GM19023 (cell line): Measurements from ENCODE around the gene MBD2.
"Not testable (repeated sequence)": the region's sequence is repeated elsewhere in the genome, so short reads cannot be mapped to it uniquely, and the experiment has no call there.

ENCODE experiments used
- ATAC-seq: cut with Tn5 transposase; IDR thresholded peaks from one replicate; pipeline ENCODE4 v1.9.1; 2021; ENCODE audit warnings: mild to moderate bottlenecking, moderate library complexity; ENCODE audit not compliant: unreplicated experiment

The MBD2 gene

DNA sequence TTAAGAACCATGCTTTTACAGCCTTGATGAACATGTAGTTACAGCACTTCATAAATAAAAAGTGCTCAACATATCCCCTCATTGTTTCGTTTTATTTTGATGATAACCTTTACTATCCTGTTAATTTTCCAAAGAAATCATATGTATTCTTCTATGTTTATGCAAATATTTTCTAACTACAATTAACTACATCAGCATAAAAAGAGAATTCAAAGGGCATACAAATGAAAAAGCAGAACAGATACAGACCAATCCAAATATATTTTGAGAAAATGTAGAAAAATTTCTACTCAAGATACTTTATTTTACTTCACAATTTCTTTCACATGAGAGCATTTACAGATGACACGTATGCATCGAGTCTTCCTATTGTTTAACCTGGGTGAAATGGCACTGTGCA, 69.1 kb downstream of the MBD2 start:
- no peak for ATAC-seq

DNA sequence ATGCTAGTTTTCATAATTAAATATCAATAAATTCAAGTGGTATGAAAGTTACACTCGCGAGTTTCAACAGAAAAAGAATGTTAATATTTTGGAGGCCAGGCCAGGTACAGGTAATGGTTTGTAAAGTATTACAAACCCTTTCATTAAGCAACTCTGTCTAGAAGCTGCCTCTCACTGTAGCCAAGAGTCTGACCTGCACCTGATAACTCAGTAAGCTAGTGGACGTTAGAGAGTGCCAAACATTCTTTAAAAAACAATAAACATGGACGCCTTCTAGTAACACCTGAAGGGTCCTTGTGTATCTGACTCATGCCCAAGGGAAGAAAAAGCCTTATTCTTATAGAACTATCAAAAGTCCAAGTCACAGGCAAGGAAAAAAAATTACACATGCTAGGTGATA, 70.2 kb downstream of the MBD2 start:
- ATAC-seq, result no peak

DNA sequence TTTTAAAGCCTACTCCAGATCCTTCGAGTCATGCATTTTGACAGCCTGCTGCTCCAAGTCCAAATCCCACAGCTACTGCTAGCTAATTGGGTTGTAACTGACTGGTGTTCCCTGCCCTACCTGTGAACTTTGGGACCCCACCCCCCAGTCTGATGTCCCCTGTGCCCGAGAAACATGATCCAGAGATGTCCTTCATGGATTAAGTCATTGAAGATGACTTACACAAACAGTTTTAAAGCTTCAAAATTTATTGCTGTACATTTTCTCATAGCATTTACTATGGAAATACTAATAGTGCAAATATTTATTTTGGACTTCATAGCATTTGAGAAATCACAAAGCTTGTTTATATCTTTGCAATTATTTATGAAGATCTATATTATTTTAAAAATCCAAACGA, 73.1 kb downstream of the MBD2 start:
- no peak for ATAC-seq

DNA sequence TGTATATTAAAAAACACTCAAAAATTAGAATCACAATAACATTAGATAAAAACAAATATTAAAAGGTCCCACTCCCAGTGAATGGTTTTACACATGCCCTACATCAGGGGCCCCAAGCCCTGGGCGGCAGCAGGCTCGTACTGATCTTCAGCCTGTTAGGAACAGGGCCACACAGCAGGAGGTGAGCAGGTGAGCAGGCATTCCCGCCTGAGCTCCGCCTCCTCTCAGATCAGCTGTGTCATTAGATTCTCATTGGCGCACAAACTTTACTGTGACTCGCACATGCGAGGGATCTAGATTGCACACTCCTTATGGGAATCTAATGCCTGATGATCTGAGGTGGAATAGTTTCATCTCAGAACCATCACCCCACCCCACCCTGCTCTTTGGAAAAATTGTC, 74.2 kb downstream of the MBD2 start:
- no peak for ATAC-seq

DNA sequence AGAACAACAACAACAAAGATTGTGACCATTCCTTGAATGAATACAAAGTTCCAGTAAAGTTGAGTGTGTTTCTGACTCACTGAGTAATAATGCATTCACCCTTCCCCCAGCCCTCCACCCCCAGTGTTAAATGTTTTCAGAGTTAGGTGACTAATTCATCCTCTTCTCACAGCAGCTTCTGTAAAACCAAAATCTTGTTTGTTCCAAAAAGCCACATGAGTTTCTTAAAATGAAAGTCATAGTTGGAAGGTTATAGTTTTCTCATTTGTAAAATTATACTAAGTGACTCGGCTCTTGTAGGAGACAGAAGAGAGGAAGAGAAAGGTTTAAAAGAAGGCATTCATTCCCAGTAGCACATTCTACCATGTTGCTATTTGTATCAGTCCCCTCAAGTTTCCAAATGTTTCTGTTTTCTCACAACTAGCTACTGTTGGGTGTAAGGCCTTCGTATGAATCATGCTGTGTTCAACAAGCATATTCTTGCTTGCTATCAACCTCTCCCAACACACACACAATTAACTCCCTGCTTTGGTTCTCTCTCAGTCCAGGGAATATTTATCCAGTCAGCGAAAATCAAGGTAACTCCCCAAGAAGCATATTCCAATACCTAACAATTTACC, 75.3 kb downstream of the MBD2 start:
- ATAC-seq, result peak; percentile 45

DNA sequence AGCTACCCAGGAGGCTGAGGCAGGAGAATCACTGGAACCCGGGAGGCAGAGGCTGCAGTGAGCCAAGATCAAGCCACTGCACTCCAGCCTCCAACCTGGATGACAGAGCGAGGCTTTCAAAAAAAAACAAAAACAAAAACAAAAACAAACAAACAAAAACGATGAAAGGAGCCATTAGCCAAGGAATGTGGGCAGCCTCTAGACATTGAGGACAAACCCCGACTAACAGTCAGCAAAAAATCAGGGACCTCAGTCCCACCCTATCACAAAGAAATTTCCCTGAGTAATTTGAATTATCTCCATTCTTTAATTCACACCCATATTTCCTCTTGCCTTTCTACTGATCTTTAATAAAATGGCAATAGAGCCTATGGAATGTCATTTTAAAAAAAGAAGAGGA, 75.8 kb downstream of the MBD2 start:
- ATAC-seq, result no peak

DNA sequence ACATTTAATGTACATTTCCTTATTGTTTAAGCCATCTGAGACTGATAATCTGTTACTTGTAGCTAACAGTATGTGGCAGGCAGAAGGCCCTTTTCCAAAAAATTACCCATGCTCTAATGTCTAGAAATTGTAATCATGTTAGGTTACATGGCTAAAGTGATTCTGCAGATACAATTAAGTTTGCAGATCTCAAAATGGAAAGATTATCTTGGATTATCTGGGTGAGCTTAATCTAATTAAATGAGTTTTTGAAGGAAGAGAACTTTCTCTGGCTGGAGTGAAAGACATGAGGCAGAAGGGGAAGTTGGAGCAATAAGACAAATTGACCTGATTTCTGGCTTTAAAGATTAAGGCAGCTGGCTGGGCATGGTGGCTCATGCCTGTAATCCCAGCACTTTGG, 76.3 kb downstream of the MBD2 start:
- ATAC-seq, result no peak

DNA sequence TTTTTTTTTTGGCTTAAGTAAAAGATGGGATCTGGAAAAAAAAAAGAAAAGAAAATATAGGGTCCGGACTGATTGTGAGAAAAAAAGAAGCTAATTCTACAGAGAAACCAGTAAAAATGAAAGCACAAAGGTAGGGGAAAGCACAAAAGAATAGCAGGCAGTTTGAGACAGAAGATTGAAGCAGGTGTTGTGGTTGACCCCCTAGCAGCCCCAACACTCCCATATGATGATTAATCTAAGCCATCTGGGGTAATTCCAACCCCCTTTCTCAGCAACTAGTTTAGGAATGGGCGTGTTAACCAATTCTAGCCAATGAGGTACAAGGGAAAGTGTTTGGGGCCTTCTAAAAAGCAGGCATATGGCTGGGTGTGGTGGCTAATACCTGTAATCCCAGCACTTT, 77.0 kb downstream of the MBD2 start:
- ATAC-seq, result peak; percentile 86

DNA sequence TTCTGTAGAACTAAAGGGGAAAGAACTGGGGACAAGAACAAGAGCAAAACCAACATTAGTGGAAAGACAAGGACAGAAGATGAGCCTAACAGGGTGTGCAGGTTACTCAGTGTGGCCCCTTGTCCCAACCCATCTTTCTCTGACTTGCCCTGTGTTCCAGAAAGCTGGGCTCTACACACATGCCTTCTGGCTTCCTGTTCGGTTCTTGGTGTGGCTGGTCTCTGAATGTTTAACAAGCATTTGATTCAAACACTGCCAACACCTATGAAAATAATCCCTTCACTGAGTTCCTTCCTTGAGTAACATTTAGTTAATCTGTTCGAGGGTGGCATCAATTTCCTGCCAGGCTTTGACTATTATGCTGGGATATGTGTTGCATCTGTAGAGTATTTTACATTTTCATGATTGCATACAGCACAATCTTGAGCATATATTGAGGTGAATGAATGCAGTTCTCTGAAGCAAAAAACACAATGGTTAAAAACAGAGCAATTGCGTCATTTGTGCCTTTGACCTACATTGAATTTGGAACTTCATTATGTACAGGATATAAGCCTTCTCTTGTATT, 83.3 kb downstream of the MBD2 start:
- ATAC-seq, result no peak

DNA sequence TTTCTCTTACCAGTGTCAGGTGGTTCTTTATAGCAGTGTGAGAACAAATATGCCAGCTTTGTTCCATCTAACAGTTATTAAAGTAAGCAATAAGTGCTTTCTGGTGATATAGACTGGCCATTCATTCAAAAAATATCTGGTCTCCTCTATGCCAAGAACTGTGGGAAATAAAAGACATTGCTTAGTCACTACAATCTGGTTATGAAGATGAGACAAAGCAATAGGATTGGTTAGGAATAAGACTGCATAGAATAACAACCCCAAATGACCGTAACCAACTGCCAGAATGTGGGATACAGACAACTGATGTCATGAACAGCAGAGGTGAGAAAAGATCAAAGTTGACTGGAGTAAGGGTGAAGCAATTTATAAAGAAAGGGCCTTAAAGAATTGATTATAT, 83.8 kb downstream of the MBD2 start:
- no peak for ATAC-seq

DNA sequence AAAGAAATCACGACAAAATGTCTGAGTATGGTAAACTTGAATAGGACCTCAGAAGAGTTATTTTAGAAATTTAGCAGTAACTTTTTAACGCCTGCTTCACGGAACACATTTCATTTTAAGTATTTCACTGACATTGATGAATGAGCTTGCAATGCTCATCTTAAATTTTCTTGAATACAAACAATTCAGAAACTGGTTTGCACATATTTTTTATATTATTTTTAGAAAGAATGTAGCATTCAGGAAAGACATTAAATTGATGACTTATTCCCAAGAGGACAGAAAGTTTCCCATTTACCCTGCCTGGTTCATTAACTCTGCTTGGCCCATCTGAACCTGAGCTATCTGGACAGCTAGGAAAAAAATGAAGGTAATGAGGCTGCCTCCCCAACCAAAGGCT, 89.3 kb downstream of the MBD2 start:
- ATAC-seq, result no peak

DNA sequence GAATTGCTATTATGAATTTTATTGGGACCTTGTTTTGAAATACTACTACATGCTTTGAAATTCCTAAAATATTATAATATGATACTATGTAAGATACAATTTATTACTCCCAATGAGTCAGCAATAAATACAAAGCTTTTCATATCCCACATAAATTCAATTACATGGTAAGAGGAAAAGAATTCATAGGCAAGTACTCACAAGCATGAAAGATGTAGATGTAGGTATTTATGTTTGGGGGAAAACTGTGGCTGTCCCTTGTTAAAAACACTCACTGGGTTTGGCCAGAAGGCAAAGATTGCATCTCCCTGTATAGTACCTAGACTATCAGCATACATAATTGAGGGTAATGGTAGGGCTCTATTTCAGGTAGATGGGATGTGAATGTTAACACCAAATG, 90.4 kb downstream of the MBD2 start:
- ATAC-seq, result no peak

DNA sequence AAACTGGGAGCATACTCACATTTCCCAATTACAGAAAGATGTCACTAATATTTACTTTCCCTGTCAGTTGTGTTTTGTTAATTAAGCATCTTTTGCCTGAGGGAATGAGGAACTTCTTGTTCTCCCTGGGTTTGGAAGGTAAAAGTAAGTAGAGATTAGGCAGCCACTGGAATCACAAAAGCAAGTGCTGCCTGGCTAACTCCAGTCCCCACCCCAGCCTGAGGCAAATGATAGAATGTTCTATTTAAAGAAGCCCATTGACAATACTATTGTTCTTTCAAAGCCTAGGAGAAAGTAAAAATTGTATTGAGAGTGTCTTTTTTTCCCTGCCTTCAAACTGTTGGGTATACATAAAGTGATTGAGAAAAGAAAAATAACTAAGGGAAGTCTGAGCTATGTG, 93.8 kb downstream of the MBD2 start:
- ATAC-seq, result no peak

DNA sequence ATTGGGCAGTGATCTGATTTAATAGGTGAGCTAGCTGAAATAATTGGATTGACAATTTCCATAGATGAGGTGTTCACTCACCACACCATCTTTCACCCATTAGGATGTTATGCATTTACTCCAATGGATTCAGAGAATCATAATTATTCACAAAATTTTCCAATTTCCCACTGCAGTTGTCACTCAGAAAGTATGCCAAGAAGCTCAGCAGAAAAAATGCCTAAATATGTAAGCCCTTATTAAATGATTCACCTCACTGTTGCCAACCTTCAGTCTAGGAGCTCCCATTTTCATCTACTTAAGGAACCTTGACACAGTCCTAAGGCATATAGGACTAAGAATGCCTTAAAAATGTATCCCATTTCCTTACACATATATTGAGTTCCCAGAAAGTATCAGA, 94.3 kb downstream of the MBD2 start:
- no peak for ATAC-seq

DNA sequence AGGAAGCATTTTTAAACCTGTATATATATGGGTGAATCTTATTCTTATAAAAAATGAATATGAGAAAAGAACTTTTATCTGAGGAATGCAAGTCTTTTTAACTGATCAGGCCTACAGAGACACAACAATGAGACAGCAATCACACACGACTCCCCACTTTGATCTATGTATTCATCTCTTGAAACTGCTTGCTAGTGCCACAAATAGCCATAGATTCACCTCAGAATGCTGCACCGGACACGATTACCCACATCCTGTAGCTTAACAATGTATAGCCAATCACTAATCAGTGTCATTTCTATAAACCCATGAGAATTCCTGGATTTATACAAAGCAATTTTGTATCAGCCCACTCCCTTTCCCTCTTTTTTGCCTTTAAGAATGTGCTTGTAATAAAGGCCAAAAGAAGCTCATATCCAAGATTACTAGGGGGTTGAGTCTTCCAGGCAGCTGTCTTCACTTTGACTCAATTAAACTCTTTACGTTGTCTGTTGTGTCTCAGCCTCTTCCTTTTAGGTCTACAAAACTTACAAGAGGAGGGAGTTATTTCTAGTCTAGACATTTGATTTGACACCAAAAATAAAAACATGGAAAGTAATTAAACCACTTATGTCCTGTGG, 94.9 kb downstream of the MBD2 start:
- no peak for ATAC-seq

DNA sequence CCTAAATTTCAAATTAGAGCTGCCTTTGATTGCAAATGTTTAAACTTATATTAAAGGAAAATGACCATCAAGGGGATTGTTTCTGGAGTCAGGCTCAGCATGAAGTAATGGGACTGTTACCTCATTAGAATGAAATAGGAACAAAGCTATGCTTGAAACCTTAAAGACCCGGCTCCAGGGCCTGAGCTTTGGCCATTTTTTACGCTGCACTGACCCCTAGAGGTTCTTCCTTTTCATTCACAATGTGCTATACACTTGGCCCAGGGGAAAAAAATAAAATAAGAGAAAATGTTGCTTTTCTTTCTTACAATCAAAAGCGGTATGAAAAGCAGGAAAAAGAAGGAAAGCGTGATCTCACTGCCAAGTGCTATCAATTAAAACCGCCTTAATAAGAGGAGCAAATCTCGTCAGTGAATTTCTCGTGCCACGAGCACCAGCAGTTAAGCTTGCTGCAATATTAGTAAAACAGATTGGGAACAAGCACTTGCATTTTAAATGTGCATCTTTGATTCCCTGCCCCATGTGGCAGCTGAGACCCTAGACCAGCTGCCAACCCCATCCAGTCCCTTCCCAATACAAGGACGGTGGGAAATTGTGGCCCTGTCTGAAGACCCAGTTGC, 96.6 kb downstream of the MBD2 start:
- ATAC-seq, result peak; percentile 79

DNA sequence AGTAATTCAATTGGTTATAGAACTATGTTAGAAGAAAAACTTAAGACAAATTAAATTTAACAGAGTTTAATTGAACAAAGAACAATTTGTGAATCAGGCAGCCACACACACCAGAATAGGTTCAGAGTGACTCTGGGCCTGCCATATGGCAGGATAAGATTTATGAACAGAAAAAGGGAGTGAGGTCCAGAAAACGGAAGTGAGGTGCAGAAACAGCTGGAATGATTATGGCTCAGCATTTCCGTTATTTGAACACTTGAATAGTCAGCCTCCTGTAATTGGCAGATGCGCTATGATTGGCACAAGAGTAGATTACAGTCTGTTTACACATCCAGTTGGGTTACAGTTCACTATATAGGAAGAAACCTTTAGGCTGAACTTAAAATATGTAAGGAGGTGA, 99.0 kb downstream of the MBD2 start:
- no peak for ATAC-seq

DNA sequence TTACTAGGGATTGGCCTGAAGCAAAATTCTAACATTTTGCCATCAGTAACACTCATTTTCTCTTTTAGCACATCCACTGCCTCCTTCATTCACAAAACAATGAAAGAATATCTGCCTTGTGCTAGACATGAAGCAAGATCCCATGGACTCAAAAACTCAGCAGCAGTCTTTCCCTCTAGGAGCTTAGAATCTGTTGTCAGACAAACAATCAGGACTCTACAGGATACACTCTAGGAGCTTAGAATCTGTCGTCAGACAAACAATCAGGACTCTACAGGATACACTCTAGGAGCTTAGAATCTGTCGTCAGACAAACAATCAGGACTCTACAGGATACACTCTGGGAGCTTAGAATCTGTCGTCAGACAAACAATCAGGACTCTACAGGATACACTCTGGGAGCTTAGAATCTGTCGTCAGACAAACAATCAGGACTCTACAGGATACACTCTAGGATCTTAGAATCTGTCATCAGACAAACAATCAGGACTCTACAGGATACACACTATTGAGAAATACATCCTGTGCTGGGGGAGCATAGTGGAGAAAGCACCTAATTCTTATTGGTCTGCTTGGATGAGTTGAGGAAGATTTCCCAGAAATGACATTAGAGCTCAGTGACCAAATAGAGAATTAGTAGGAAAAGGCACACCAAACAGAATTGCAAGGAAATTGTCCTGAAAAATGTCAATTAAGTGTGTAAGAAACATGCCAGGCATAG, 100.6 kb downstream of the MBD2 start:
- not testable (repeated sequence) for ATAC-seq

DNA sequence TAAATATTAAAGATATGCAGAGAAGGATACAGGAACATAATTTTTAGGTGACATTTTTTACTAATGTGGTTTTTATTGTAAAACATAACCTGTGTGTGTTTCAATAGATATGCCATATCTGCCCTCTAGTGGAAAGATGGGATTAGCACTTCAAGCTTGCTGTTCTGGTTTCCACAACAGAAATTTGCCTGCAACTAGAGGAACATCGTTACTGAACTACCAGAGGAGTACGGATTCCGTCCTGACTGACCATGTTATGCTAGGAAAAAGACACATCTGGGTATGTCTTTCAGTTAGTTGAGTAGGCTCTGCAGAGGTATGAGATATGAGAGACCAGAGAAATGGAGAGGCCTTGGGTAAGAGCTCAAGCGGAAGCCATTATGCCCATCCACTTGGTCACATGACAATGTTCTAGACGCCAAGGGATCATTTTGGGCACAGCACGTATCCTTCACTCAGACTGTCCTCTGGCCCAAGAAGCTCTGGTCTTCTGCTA, 104.9 kb downstream of the MBD2 start:
- peak; percentile 94 for ATAC-seq

DNA sequence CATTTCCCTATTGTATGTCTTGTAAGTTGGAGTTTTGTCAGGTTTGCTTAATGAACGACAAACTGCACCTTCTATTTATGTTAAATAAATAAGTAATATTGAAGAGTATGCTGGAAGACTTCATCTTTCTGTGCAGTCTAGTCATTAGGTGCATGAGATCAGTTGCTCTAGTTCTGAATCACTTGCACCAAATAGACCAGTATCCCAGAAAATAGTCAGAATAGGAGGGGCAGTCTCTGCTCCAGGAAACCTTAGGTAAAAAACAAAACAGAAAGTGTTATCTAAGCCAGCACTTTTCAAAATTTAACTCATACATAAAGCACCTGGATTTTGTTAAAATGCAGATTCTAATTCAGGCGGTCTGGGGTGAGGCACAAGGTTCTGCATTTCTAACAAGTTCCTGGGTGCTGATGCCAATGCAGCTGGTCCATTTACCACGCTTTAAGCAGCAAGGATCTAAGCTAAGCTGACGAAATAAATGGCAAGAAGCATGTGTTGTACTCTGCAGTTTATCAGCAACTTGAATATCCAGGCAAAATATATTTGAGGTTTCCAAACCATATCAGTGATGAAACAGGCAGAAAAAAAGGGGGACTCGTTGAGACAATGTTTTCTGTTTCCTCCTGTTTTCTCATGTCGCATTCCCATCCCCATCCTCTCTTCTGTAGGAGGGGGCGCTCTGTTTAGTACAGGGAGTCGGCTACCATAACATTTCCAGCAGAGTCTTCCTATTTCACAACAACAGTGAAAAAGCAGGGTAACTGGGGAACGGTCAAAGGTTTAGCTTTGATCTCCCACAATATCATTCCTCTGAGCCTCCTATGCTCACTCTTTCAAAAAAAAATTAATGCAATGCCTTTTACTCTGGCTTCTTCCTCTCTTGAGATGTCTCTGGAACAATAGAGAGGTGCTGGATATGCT, 106.4 kb downstream of the MBD2 start:
- ATAC-seq, result no peak
